Osteoblast (primary cell): ENCODE results near the gene PNMT. TPM values are rescaled to one million over a fixed set of nuclear protein-coding genes. Genes with fewer than 3 reads are reported as not detected.

Experiments
- DNase-seq: peaks from one replicate; pipeline ENCODE4 v3.0.0; 2011; ENCODE audit warnings: low spot score, mixed read lengths; ENCODE audit not compliant: insufficient read length; ENCODE audit errors: missing footprints
- H2AFZ ChIP-seq: 2 replicates; pipeline ENCODE4 v1.6.0; 2011; ENCODE audit warnings: mild to moderate bottlenecking, low read length
- H3K27ac ChIP-seq: 2 replicates; pipeline ENCODE4 v1.5.1; 2011; ENCODE audit warnings: mild to moderate bottlenecking, low read depth, low read length, moderate library complexity
- H3K27me3 ChIP-seq: 2 replicates; pipeline ENCODE4 v1.6.0; 2012; ENCODE audit warnings: mild to moderate bottlenecking, control low read depth, inconsistent platforms, low read length, moderate library complexity; ENCODE audit not compliant: insufficient read depth
- H3K36me3 ChIP-seq: 2 replicates; pipeline ENCODE4 v1.5.1; 2011; ENCODE audit warnings: mild to moderate bottlenecking, low read length, control low read depth, moderate library complexity; ENCODE audit not compliant: insufficient read depth
- H3K4me1 ChIP-seq: 2 replicates; pipeline ENCODE4 v1.5.1; 2011; ENCODE audit warnings: mild to moderate bottlenecking, low read length, control low read depth, moderate library complexity; ENCODE audit not compliant: insufficient read depth
- H3K4me2 ChIP-seq: 2 replicates; pipeline ENCODE4 v1.6.0; 2011; ENCODE audit warnings: mild to moderate bottlenecking, low read length; ENCODE audit not compliant: insufficient read depth
- H3K4me3 ChIP-seq: fragments of 200-600 bp; sonication (generic); 3 replicates; pipeline ENCODE4 v1.5.1; 2012; ENCODE audit warnings: mild to moderate bottlenecking, low read length, inconsistent platforms; ENCODE audit not compliant: insufficient read depth
- H3K79me2 ChIP-seq: 2 replicates; pipeline ENCODE4 v1.6.0; 2012; ENCODE audit warnings: mild to moderate bottlenecking, low read length, control low read depth, inconsistent platforms; ENCODE audit not compliant: insufficient read depth
- H3K9me3 ChIP-seq: 2 replicates; pipeline ENCODE4 v1.5.1; 2011; ENCODE audit warnings: low read depth, low read length, control low read depth
- H4K20me1 ChIP-seq: 2 replicates; pipeline ENCODE4 v1.6.0; 2012; ENCODE audit warnings: mild to moderate bottlenecking, low read length, control low read depth; ENCODE audit not compliant: insufficient read depth
- total RNA-seq: library from RNA; depleted of rRNA; stranded (reverse); fragments of >200 nt; gene quantifications from 2 replicates; pipeline ENCODE4 v1.2.3, GENCODE V29; 2012
- TF ChIP-seq, protein P1 (sequence below): IDR thresholded peaks from 2 replicates; pipeline ENCODE4 v1.5.1; 2011; ENCODE audit warnings: mild to moderate bottlenecking, low read depth, low read length, moderate library complexity; ENCODE audit errors: extremely low read depth

Gene PNMT
- total RNA-seq, 1 donor = not detected

DNA sequence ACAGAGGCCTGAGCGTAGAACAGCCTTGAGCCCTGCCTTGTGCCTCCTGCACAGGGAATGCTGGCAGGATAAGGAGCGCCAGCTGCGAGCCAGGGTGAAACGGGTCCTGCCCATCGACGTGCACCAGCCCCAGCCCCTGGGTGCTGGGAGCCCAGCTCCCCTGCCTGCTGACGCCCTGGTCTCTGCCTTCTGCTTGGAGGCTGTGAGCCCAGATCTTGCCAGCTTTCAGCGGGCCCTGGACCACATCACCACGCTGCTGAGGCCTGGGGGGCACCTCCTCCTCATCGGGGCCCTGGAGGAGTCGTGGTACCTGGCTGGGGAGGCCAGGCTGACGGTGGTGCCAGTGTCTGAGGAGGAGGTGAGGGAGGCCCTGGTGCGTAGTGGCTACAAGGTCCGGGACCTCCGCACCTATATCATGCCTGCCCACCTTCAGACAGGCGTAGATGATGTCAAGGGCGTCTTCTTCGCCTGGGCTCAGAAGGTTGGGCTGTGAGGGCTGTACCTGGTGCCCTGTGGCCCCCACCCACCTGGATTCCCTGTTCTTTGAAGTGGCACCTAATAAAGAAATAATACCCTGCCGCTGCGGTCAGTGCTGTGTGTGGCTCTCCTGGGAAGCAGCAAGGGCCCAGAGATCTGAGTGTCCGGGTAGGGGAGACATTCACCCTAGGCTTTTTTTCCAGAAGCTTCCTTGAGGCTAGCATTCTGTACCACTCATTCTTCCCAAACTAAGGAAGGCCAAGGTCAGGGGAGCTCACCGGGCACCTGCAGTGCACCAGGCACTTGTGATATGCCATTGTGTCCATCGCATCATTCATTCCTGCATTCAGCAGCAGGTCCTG, 1.9 kb downstream of the PNMT start:
- no peaks in the 10 kb centered on the region for H3K79me2 ChIP-seq
- no peak overlapping the region for H3K4me2 ChIP-seq
- no peaks in the 10 kb centered on the region for H3K9me3 ChIP-seq
- H3K4me1 ChIP-seq = no peaks in the 10 kb centered on the region
- TF ChIP-seq, protein P1, sequence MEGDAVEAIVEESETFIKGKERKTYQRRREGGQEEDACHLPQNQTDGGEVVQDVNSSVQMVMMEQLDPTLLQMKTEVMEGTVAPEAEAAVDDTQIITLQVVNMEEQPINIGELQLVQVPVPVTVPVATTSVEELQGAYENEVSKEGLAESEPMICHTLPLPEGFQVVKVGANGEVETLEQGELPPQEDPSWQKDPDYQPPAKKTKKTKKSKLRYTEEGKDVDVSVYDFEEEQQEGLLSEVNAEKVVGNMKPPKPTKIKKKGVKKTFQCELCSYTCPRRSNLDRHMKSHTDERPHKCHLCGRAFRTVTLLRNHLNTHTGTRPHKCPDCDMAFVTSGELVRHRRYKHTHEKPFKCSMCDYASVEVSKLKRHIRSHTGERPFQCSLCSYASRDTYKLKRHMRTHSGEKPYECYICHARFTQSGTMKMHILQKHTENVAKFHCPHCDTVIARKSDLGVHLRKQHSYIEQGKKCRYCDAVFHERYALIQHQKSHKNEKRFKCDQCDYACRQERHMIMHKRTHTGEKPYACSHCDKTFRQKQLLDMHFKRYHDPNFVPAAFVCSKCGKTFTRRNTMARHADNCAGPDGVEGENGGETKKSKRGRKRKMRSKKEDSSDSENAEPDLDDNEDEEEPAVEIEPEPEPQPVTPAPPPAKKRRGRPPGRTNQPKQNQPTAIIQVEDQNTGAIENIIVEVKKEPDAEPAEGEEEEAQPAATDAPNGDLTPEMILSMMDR = no peak
- no peak overlapping the region for H2AFZ ChIP-seq
- DNase-seq = peak; percentile 77
- H3K27ac ChIP-seq = no peak overlapping the region
- no peaks in the 10 kb centered on the region for H3K36me3 ChIP-seq
- peaks cover 6% of the 10 kb centered on the region for H4K20me1 ChIP-seq
- peaks cover 65% of the 10 kb centered on the region for H3K27me3 ChIP-seq
- H3K4me3 ChIP-seq = no peak overlapping the region

DNA sequence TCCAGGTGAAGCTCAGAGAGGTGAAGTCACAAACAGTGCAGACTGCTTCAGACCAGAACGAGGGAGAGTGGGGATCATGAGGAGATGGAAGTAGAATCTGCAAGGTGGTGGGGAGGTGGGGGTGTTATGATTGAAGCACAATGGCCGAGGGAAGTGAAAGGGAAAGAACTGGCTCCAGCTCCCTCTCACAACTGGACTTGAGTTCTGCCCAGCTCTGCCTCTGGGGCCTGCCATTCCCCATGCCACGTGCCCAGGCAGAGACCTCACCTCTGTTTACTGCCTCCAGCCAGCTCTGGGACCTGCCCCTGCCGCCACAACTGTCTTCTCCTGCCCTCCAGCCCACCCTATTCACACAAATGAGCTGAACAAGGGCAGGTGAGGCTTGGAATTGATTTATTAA, 2.5 kb downstream of the PNMT start:
- H3K36me3 ChIP-seq = no peaks in the 10 kb centered on the region
- no peak overlapping the region for H3K4me2 ChIP-seq
- H3K4me3 ChIP-seq = no peak overlapping the region
- H2AFZ ChIP-seq = no peak overlapping the region
- H3K9me3 ChIP-seq = no peaks in the 10 kb centered on the region
- H3K4me1 ChIP-seq = no peaks in the 10 kb centered on the region
- TF ChIP-seq, protein P1 = no peak
- DNase-seq = peak; percentile 74
- H4K20me1 ChIP-seq = peaks cover 6% of the 10 kb centered on the region
- H3K27ac ChIP-seq = no peak overlapping the region
- H3K27me3 ChIP-seq = peaks cover 60% of the 10 kb centered on the region
- no peaks in the 10 kb centered on the region for H3K79me2 ChIP-seq

DNA sequence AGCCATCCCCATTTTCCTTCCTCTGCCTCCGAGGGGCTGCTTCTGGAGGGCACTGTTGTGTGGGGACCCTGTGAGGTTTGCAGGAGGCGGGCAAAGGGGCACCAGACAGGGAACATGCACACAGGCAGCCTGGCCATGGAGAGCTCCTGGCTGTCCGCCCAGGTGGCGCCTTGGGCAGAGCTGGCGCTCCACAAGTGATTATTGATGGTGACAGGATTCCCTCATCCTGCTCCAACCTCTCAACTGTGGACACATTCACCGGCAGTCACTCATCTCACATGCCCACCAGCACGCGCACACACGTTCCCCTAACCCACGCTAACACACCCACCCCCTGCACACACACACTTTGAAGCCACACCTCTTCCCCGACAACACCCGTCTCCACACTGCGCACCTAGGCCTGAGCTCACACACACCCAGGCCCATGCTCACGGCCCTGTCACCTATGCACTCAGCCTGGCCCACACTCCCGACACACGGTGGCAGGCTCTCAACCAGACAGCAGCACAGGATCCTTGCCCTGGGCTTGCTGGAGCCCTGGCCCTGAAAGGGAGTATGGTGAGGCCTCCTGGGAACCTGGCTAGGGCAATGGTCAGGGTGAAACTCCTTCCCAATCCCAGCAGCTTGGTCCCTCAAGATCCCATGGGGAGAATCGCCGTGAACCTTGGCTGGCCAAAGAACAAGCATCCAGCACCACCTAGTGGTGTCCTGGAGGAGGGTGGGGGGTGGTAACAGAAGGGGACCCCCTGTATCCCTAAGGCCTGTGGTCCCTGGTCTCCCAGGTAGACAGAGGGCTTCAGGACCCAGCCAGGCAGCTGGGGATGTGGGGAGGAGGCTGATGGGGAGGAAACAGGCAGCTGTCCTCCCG, 3.6 kb downstream of the PNMT start:
- H3K4me2 ChIP-seq = peak overlapping the region; percentile 28
- H2AFZ ChIP-seq = no peak overlapping the region
- peak; percentile 95 for DNase-seq
- no peak overlapping the region for H3K27ac ChIP-seq
- no peaks in the 10 kb centered on the region for H3K36me3 ChIP-seq
- H3K4me1 ChIP-seq = no peaks in the 10 kb centered on the region
- H4K20me1 ChIP-seq = peaks cover 7% of the 10 kb centered on the region
- no peaks in the 10 kb centered on the region for H3K9me3 ChIP-seq
- TF ChIP-seq, protein P1 = peak; percentile 61
- H3K79me2 ChIP-seq = no peaks in the 10 kb centered on the region
- no peak overlapping the region for H3K4me3 ChIP-seq
- H3K27me3 ChIP-seq = peaks cover 49% of the 10 kb centered on the region
